GM23338 (cell line): ENCODE results near the gene PHC2. TPM values are rescaled to one million over a fixed set of nuclear protein-coding genes. Genes with fewer than 3 reads are reported as not detected.

ENCODE experiments used
- ATAC-seq: fragments of 200-7000 bp; cut with Tn5 transposase; 3 replicates; pipeline ENCODE4 v1.9.1; 2020
- DNase-seq: peaks from one replicate; pipeline ENCODE4 v3.0.0-alpha.2; 2015; ENCODE audit warnings: low spot score
- H2AFZ ChIP-seq: fragments of 200-600 bp; sonication (generic); 2 replicates; pipeline ENCODE4 v1.8.0; 2016; ENCODE audit warnings: antibody characterized with exemption, mild to moderate bottlenecking, moderate library complexity
- H3F3A ChIP-seq: fragments of 200-600 bp; sonication (generic); replicated peaks from 2 replicates; pipeline ENCODE4 v1.8.0; 2017; ENCODE audit warnings: antibody characterized with exemption, mixed run types, low read depth
- H3K27ac ChIP-seq: fragments of 200-600 bp; sonication (generic); 2 replicates; pipeline ENCODE4 v1.6.1; 2016; ENCODE audit warnings: low read depth
- H3K27me3 ChIP-seq: fragments of 200-600 bp; sonication (generic); 2 replicates; pipeline ENCODE4 v1.8.0; 2016; ENCODE audit warnings: mild to moderate bottlenecking, mixed run types, moderate library complexity; ENCODE audit not compliant: insufficient read depth
- H3K36me3 ChIP-seq: fragments of 200-600 bp; sonication (generic); 2 replicates; pipeline ENCODE4 v1.8.0; 2016; ENCODE audit warnings: mild to moderate bottlenecking; ENCODE audit not compliant: insufficient read depth
- H3K4me1 ChIP-seq: fragments of 200-600 bp; sonication (generic); 2 replicates; pipeline ENCODE4 v1.8.0; 2016; ENCODE audit warnings: mild to moderate bottlenecking, moderate library complexity; ENCODE audit not compliant: insufficient read depth
- H3K4me2 ChIP-seq: fragments of 200-600 bp; sonication (generic); 2 replicates; pipeline ENCODE4 v1.7.1; 2017; ENCODE audit warnings: mixed run types
- H3K4me3 ChIP-seq: fragments of 200-600 bp; sonication (generic); 2 replicates; pipeline ENCODE4 v1.6.1; 2016; ENCODE audit warnings: mixed run types
- H3K79me2 ChIP-seq: fragments of 200-600 bp; sonication (generic); replicated peaks from 2 replicates; pipeline ENCODE4 v1.8.0; 2017; ENCODE audit warnings: mild to moderate bottlenecking; ENCODE audit not compliant: insufficient read depth
- H3K9me2 ChIP-seq: fragments of 200-600 bp; sonication (generic); 2 replicates; pipeline ENCODE4 v1.8.0; 2017; ENCODE audit not compliant: insufficient read depth
- H4K20me1 ChIP-seq: fragments of 200-600 bp; sonication (generic); replicated peaks from 2 replicates; pipeline ENCODE4 v1.8.0; 2017; ENCODE audit warnings: mild to moderate bottlenecking; ENCODE audit not compliant: insufficient read depth
- H3K27ac Mint-ChIP-seq: 2 replicates; pipeline ENCODE4 v1.8.0; 2020; ENCODE audit warnings: inconsistent platforms, mild to moderate bottlenecking, moderate library complexity, mixed read lengths
- H3K27me3 Mint-ChIP-seq: 3 replicates; pipeline ENCODE4 v1.8.0; 2022; ENCODE audit warnings: low read depth, mild to moderate bottlenecking, moderate library complexity, mixed read lengths, inconsistent platforms; ENCODE audit not compliant: insufficient read depth, poor library complexity
- H3K36me3 Mint-ChIP-seq: 3 replicates; pipeline ENCODE4 v1.8.0; 2021; ENCODE audit warnings: low read depth, mild to moderate bottlenecking, inconsistent platforms, moderate library complexity, mixed read lengths
- H3K4me1 Mint-ChIP-seq: 3 replicates; pipeline ENCODE4 v1.8.0; 2020; ENCODE audit warnings: mild to moderate bottlenecking, inconsistent platforms, mixed read lengths
- H3K4me3 Mint-ChIP-seq: 3 replicates; pipeline ENCODE4 v1.8.0; 2021; ENCODE audit warnings: moderate library complexity, mild to moderate bottlenecking, inconsistent platforms, mixed read lengths
- H3K9me3 Mint-ChIP-seq: 3 replicates; pipeline ENCODE4 v1.8.0; 2020; ENCODE audit warnings: moderate library complexity, mild to moderate bottlenecking, inconsistent platforms, mixed read lengths
- CREB1 ChIP-seq: fragments of 250-450 bp; sonication (Bioruptor Pico); IDR thresholded peaks from 2 replicates; pipeline ENCODE4 v1.5.0; 2020; ENCODE audit warnings: low read depth, mild to moderate bottlenecking, moderate library complexity
- ETS1 ChIP-seq: IDR thresholded peaks from 2 replicates; pipeline ENCODE4 v1.6.1; 2016; ENCODE audit warnings: antibody characterized with exemption
- EZH2 ChIP-seq: fragments of 200-600 bp; sonication (generic); IDR thresholded peaks from one replicate; pipeline ENCODE4 v1.8.0; 2017; ENCODE audit warnings: antibody characterized with exemption, mild to moderate bottlenecking, low read depth; ENCODE audit not compliant: unreplicated experiment
- EZH2phosphoT487 ChIP-seq: fragments of 200-600 bp; sonication (generic); IDR thresholded peaks from one replicate; pipeline ENCODE4 v1.8.1; 2018; ENCODE audit warnings: antibody characterized with exemption; ENCODE audit not compliant: unreplicated experiment
- JUNB ChIP-seq: IDR thresholded peaks from one replicate; pipeline ENCODE4 v1.6.1; 2016; ENCODE audit warnings: antibody characterized with exemption; ENCODE audit not compliant: unreplicated experiment
- NANOG ChIP-seq: IDR thresholded peaks from 2 replicates; pipeline ENCODE4 v1.6.1; 2016; ENCODE audit warnings: antibody characterized with exemption, borderline replicate concordance
- POLR2AphosphoS5 ChIP-seq: IDR thresholded peaks from 2 replicates; pipeline ENCODE4 v1.6.1; 2016; ENCODE audit warnings: antibody characterized with exemption, low read depth
- REST ChIP-seq: IDR thresholded peaks from one replicate; pipeline ENCODE4 v1.6.1; 2018; ENCODE audit warnings: antibody characterized with exemption; ENCODE audit not compliant: unreplicated experiment
- STAT1 ChIP-seq: IDR thresholded peaks from one replicate; pipeline ENCODE4 v1.6.1; 2016; ENCODE audit warnings: antibody characterized with exemption; ENCODE audit not compliant: unreplicated experiment
- ZNF114 ChIP-seq: fragments of 250-450 bp; sonication (Bioruptor Pico); IDR thresholded peaks from 2 replicates; pipeline ENCODE4 v1.5.0; 2020; ENCODE audit warnings: mild to moderate bottlenecking, moderate library complexity
- ZNF331 ChIP-seq: fragments of 250-450 bp; sonication (Bioruptor Pico); IDR thresholded peaks from 2 replicates; pipeline ENCODE4 v1.5.0; 2020; ENCODE audit warnings: low read depth, mild to moderate bottlenecking, moderate library complexity
- polyA plus RNA-seq: library from polyadenylated mRNA; unstranded; fragments of >200 nt; fragmentation: Nextera tagmentation; extraction: Ambion mirVana; gene quantifications from 2 replicates; pipeline ENCODE4 v1.2.1, GENCODE V29; 2016
- total RNA-seq: library from RNA; depleted of rRNA; stranded (reverse); fragments of >200 nt; shearing (Covaris generic); gene quantifications from 2 replicates; pipeline ENCODE4 v1.2.3, GENCODE V29; 2014
- TF ChIP-seq, protein P1 (sequence below), 2 experiments: fragments of 200-600 bp in 1 of 2; sonication (generic) in 1 of 2; conservative IDR thresholded peaks; 2 replicates each; pipeline versions ENCODE4 v1.5.1 to v1.6.1; 2016 to 2017; ENCODE audit warnings: antibody characterized with exemption in 2 of 2, low read depth in 2 of 2, mild to moderate bottlenecking in 2 of 2, moderate library complexity in 1 of 2
- TF ChIP-seq, protein P2 (sequence below): fragments of 250-450 bp; sonication (Bioruptor Pico); IDR thresholded peaks from 2 replicates; pipeline ENCODE4 v1.5.0; 2020; ENCODE audit warnings: mild to moderate bottlenecking, moderate library complexity

PHC2 gene
- total and polyA plus RNA-seq, 2 experiments from 2014 or later, result 1.7 to 7.3 TPM

DNA sequence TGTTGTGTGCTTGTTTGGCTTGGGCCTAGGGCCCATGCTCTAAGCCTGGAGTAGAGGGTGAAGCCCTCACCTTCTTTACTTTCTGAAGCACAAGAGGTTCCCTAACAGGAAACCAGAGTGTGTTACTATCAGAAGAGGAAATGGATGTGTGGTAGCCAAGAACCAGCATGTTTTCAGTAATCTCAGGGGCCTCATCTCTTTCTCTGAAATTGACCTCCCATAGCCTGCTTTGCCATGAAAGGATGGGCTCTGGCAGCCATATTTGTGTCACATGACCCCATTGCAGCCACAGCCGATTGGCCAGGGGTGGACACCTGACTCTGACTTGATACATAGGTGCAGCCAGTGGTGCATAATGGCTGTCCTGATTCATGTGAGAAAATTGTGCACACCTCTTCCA is 128.6 kb downstream of the PHC2 start:
- no peaks in the 10 kb centered on the region for H3K79me2 ChIP-seq
- H3F3A ChIP-seq, result no peaks in the 10 kb centered on the region
- Mint-ChIP-seq H3K36me3 (peaks cover 29% of the 10 kb centered on the region), H3K9me3 (peaks cover 3% of the 10 kb centered on the region; the same call in 1 of the 3 replicates), H3K27ac (no peak overlapping the region), H3K4me1 (peaks cover 12% of the 10 kb centered on the region), H3K27me3 (peaks cover 25% of the 10 kb centered on the region), H3K4me3 (no peak overlapping the region)
- H3K9me2 ChIP-seq, result peaks cover 2% of the 10 kb centered on the region; the same call in 1 of the 2 replicates
- ATAC-seq (no peak), DNase-seq (no peak)
- H3K4me1 ChIP-seq, result peaks cover 14% of the 10 kb centered on the region; the same call in 1 of the 2 replicates
- H3K36me3 ChIP-seq, result no peaks in the 10 kb centered on the region
- H3K4me3 ChIP-seq, result no peak overlapping the region
- H3K27me3 ChIP-seq, result peaks cover 27% of the 10 kb centered on the region
- TF ChIP-seq POLR2AphosphoS5, result no peak
- TF ChIP-seq ZNF331 (CRISPR knock-in tag), result no peak
- no peak for TF ChIP-seq JUNB
- TF ChIP-seq STAT1, result no peak
- TF ChIP-seq ETS1, result no peak
- TF ChIP-seq, protein P1, sequence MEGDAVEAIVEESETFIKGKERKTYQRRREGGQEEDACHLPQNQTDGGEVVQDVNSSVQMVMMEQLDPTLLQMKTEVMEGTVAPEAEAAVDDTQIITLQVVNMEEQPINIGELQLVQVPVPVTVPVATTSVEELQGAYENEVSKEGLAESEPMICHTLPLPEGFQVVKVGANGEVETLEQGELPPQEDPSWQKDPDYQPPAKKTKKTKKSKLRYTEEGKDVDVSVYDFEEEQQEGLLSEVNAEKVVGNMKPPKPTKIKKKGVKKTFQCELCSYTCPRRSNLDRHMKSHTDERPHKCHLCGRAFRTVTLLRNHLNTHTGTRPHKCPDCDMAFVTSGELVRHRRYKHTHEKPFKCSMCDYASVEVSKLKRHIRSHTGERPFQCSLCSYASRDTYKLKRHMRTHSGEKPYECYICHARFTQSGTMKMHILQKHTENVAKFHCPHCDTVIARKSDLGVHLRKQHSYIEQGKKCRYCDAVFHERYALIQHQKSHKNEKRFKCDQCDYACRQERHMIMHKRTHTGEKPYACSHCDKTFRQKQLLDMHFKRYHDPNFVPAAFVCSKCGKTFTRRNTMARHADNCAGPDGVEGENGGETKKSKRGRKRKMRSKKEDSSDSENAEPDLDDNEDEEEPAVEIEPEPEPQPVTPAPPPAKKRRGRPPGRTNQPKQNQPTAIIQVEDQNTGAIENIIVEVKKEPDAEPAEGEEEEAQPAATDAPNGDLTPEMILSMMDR (conservative IDR thresholded peaks at IDR 0.05; ENCODE audit: low read depth in 2 of 2), result no peak
- no peak for TF ChIP-seq REST
- no peak for TF ChIP-seq EZH2
- no peak for TF ChIP-seq NANOG
- TF ChIP-seq ZNF114 (CRISPR knock-in tag), result no peak
- TF ChIP-seq EZH2phosphoT487, result no peak
- TF ChIP-seq, protein P2, sequence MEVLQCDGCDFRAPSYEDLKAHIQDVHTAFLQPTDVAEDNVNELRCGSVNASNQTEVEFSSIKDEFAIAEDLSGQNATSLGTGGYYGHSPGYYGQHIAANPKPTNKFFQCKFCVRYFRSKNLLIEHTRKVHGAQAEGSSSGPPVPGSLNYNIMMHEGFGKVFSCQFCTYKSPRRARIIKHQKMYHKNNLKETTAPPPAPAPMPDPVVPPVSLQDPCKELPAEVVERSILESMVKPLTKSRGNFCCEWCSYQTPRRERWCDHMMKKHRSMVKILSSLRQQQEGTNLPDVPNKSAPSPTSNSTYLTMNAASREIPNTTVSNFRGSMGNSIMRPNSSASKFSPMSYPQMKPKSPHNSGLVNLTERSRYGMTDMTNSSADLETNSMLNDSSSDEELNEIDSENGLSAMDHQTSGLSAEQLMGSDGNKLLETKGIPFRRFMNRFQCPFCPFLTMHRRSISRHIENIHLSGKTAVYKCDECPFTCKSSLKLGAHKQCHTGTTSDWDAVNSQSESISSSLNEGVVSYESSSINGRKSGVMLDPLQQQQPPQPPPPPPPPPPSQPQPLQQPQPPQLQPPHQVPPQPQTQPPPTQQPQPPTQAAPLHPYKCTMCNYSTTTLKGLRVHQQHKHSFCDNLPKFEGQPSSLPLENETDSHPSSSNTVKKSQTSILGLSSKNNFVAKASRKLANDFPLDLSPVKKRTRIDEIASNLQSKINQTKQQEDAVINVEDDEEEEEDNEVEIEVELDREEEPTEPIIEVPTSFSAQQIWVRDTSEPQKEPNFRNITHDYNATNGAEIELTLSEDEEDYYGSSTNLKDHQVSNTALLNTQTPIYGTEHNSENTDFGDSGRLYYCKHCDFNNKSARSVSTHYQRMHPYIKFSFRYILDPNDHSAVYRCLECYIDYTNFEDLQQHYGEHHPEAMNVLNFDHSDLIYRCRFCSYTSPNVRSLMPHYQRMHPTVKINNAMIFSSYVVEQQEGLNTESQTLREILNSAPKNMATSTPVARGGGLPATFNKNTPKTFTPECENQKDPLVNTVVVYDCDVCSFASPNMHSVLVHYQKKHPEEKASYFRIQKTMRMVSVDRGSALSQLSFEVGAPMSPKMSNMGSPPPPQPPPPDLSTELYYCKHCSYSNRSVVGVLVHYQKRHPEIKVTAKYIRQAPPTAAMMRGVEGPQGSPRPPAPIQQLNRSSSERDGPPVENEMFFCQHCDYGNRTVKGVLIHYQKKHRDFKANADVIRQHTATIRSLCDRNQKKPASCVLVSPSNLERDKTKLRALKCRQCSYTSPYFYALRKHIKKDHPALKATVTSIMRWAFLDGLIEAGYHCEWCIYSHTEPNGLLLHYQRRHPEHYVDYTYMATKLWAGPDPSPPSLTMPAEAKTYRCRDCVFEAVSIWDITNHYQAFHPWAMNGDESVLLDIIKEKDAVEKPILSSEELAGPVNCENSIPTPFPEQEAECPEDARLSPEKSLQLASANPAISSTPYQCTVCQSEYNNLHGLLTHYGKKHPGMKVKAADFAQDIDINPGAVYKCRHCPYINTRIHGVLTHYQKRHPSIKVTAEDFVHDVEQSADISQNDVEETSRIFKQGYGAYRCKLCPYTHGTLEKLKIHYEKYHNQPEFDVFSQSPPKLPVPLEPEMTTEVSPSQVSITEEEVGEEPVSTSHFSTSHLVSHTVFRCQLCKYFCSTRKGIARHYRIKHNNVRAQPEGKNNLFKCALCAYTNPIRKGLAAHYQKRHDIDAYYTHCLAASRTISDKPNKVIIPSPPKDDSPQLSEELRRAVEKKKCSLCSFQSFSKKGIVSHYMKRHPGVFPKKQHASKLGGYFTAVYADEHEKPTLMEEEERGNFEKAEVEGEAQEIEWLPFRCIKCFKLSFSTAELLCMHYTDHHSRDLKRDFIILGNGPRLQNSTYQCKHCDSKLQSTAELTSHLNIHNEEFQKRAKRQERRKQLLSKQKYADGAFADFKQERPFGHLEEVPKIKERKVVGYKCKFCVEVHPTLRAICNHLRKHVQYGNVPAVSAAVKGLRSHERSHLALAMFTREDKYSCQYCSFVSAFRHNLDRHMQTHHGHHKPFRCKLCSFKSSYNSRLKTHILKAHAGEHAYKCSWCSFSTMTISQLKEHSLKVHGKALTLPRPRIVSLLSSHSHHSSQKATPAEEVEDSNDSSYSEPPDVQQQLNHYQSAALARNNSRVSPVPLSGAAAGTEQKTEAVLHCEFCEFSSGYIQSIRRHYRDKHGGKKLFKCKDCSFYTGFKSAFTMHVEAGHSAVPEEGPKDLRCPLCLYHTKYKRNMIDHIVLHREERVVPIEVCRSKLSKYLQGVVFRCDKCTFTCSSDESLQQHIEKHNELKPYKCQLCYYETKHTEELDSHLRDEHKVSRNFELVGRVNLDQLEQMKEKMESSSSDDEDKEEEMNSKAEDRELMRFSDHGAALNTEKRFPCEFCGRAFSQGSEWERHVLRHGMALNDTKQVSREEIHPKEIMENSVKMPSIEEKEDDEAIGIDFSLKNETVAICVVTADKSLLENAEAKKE, result no peak
- TF ChIP-seq CREB1 (CRISPR knock-in tag), result no peak
- no peak overlapping the region for H3K27ac ChIP-seq
- no peak overlapping the region for H3K4me2 ChIP-seq
- H4K20me1 ChIP-seq, result no peaks in the 10 kb centered on the region; the same call in 1 of the 2 replicates
- no peak overlapping the region for H2AFZ ChIP-seq
